ENCODE data around the gene ARIH2.
"Not testable (repeated sequence)": the region's sequence is repeated elsewhere in the genome, so short reads cannot be mapped to it uniquely, and the experiment has no call there.

The ARIH2 gene

DNA sequence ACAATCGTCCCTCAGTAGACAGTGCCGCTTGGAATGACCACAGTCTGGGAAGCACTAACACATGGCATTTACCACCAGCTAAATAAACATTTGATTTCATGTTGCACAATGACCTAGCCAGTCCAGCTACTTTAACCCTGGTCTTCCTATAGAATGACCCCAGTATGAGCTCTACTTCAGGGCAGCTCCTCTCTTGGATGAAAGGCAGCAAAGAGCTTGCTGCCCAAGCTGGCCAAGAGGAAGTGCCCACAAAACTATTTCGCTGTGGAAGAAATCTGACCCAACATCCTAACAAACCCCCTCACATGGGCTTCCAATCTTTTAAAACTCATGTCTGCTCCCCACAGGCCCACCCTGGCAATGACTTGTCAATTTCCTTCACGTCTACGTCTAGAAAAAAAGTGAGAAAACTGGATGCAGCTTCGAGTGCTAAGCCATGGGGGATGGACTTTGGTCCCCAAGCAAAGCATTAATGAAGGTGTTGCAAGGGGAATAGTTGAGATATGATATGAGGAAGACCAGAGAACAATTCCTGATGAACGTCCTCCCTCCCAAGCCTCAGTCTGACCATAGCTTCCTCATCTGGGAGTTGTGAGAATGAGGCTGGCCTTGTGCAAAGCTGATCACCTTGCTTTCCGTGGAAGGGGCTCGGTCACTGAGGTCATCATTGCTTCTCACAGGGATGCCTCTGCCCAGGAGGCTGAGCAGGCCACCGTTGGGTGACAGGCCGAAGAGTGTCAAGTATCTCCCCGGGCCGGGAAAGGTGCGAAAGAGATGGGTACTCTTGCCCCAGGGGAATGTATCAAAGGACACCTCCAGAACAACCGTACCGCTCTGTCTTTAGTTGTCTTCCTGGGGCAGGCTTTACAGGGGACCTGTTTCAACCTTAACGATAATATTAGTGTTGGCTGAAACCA is 20.9 kb upstream of the ARIH2 start:
- Histone ChIP-seq H3K4me1 (peaks cover 6 to 12% (median 10%) of the 10 kb centered on the region in 4 donors), H3K4me3 (peak overlapping the region; percentile 59 to 87), H3K36me3 (no peaks in the 10 kb centered on the region), H3K9me3 (no peaks in the 10 kb centered on the region), H3K27ac (peak overlapping the region; percentile 62 to 64), H3K27me3 (no peaks in the 10 kb centered on the region)
- intact Hi-C loops (cut with DNase I; ENCODE audit: low total_unique reads): no loop called here
- TF ChIP-seq, protein P1, sequence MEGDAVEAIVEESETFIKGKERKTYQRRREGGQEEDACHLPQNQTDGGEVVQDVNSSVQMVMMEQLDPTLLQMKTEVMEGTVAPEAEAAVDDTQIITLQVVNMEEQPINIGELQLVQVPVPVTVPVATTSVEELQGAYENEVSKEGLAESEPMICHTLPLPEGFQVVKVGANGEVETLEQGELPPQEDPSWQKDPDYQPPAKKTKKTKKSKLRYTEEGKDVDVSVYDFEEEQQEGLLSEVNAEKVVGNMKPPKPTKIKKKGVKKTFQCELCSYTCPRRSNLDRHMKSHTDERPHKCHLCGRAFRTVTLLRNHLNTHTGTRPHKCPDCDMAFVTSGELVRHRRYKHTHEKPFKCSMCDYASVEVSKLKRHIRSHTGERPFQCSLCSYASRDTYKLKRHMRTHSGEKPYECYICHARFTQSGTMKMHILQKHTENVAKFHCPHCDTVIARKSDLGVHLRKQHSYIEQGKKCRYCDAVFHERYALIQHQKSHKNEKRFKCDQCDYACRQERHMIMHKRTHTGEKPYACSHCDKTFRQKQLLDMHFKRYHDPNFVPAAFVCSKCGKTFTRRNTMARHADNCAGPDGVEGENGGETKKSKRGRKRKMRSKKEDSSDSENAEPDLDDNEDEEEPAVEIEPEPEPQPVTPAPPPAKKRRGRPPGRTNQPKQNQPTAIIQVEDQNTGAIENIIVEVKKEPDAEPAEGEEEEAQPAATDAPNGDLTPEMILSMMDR (IDR thresholded peaks at IDR 0.05): no peak
- DNase-seq: no peak

DNA sequence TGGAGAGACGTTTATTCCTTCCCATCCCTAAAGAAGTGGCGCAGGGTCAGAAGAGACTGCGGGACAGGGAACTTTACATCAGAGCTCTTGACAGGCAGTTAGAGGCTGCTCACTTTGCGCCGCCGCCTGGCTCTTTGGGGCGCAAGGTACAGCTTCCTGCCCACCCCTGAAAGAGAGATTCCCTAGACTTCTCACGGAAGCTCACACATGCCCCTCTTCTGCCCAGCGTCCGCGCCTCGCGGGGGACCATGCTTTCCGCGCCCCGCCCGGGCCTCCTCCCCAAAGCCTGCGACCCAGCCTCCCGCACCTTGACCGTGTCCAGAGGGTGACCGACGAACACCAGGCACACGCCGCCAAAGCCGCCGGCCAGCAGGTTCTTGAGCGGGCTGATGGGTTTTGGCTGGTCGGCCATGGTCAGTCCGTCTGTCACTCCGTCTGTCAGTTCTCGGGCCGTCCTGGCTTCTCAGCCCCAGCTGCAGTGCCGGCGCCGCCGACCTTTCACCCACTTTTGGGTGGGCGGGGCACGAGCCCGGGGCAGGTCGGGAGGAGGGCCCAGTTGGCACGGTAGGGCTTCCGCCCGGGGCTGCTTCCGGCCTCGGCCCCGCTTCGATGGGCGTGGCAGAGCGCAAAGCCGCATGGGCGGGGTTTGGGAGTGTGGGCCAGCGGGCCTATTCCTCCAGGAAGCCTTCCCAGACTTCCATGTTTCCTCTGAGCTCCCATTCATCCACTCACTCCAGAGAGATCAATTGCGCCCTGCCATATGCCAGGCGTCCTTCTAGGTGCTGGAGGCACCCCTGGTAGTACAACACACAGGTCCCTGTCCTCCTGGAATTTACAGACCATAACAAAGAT is 20.0 kb upstream of the ARIH2 start, which contains the start of gene SLC25A20:
SLC25A20 (minus strand) TSS at position 500 of the 852 bp plus-strand sequence; CDS start at position 412, 88 bp downstream.
- H3K36me3 ChIP-seq: no peaks in the 10 kb centered on the region
- H3K27ac ChIP-seq: peak within 1 kb of the TSS; percentile 62 to 64
- H3K4me1 ChIP-seq: peaks cover 6 to 12% (median 10%) of the 10 kb centered on the region in 4 donors
- intact Hi-C loops (cut with DNase I; ENCODE audit: low total_unique reads): no loop called here
- TF ChIP-seq, protein P1 (IDR thresholded peaks at IDR 0.05): no peak
- H3K27me3 ChIP-seq: no peaks in the 10 kb centered on the region
- no peaks in the 10 kb centered on the region for H3K9me3 ChIP-seq
- peak; percentile 84 to 93 for DNase-seq
- peak within 1 kb of the TSS; percentile 59 to 87 for H3K4me3 ChIP-seq

GRCh38 chr3:48899273-48899672 is 19.4 kb upstream of the ARIH2 start:
- Histone ChIP-seq H3K4me1 (peaks cover 6 to 12% (median 10%) of the 10 kb centered on the region in 4 donors), H3K36me3 (no peaks in the 10 kb centered on the region), H3K9me3 (no peaks in the 10 kb centered on the region), H3K4me3 (peak overlapping the region; percentile 59 to 87), H3K27ac (peak overlapping the region; percentile 62 to 64), H3K27me3 (no peaks in the 10 kb centered on the region)
- DNase-seq: no peak
- TF ChIP-seq, protein P1 (IDR thresholded peaks at IDR 0.05): no peak
- intact Hi-C loops (cut with DNase I; ENCODE audit: low total_unique reads): no loop called here

GRCh38 chr3:48907026-48907425 is 11.6 kb upstream of the ARIH2 start:
- H3K4me1 ChIP-seq; H3K36me3 ChIP-seq; H3K27me3 ChIP-seq; H3K27ac ChIP-seq; H3K9me3 ChIP-seq; H3K4me3 ChIP-seq; intact Hi-C loops (cut with DNase I; ENCODE audit: low total_unique reads): not testable (repeated sequence)
- DNase-seq: peak in 1 of 2 donors; percentile 25

GRCh38 chr3:48915296-48915695 is 3.3 kb upstream of the ARIH2 start:
- Histone ChIP-seq H3K9me3 (no peaks in the 10 kb centered on the region), H3K4me1 (peaks cover 0 to 18% (median 16%) of the 10 kb centered on the region in 4 donors), H3K36me3 (peaks cover 0 to 3% (median 0%) of the 10 kb centered on the region in 3 donors), H3K27ac (no peak overlapping the region), H3K27me3 (no peaks in the 10 kb centered on the region), H3K4me3 (no peak overlapping the region)
- no peak for DNase-seq
- intact Hi-C loops (cut with DNase I; ENCODE audit: low total_unique reads): no loop called here
- TF ChIP-seq, protein P1 (IDR thresholded peaks at IDR 0.05): no peak

All from tibial artery (tissue), 4 donors.